Muscle of leg (tissue), 11 donors: ENCODE results near the gene ELP2. TPM values are rescaled to one million over a fixed set of nuclear protein-coding genes. Genes with fewer than 3 reads are reported as not detected.
"Not testable (repeated sequence)": the region's sequence is repeated elsewhere in the genome, so short reads cannot be mapped to it uniquely, and the experiment has no call there.

Experiments
- DNase-seq: peaks from one replicate; pipeline ENCODE4 v3.0.0; 2013
- H3K27ac ChIP-seq: one replicate; pipeline ENCODE4 v1.5.1; 2013; ENCODE audit warnings: mild to moderate bottlenecking, low read length, control low read depth
- H3K27me3 ChIP-seq: one replicate; pipeline ENCODE4 v1.6.1; 2013; ENCODE audit warnings: low read length; ENCODE audit not compliant: control insufficient read depth, insufficient read depth
- H3K36me3 ChIP-seq: one replicate; pipeline ENCODE4 v1.6.1; 2013; ENCODE audit warnings: low read length; ENCODE audit not compliant: control insufficient read depth, insufficient read depth
- H3K4me1 ChIP-seq: one replicate; pipeline ENCODE4 v1.6.1; 2013; ENCODE audit warnings: low read length; ENCODE audit not compliant: control insufficient read depth, insufficient read depth
- H3K4me3 ChIP-seq: one replicate; pipeline ENCODE4 v1.5.1; 2013; ENCODE audit warnings: low read length, control low read depth
- H3K9me3 ChIP-seq: replicated peaks from 2 replicates; pipeline ENCODE4 v1.6.1; 2013; ENCODE audit warnings: low read depth, low read length; ENCODE audit not compliant: control insufficient read depth
- WGBS: methylation state at CpG from one replicate; pipeline ENCODE4 v1.1.5; 2013; ENCODE audit warnings: missing lambda C conversion rate; ENCODE audit not compliant: insufficient coverage; 5-methylcytosine and 5-hydroxymethylcytosine counted together
- polyA plus RNA-seq, 8 donors: library from polyadenylated mRNA; unstranded; fragments of 120-200 nt; gene quantifications; one replicate each; pipeline versions ENCODE4 v1.2.1 to v1.2.3, GENCODE V29; 2013; ENCODE audit warnings: inconsistent platforms in 1 of 8, low replicate concordance in 1 of 8; ENCODE audit not compliant: insufficient read length in 8 of 8, insufficient read depth in 1 of 8
- total RNA-seq: library from RNA; stranded (reverse); fragments of 120-200 nt; gene quantifications from one replicate; pipeline ENCODE4 v1.2.4, GENCODE V29; 2013

ELP2 gene
- total and polyA plus RNA-seq, 9 donors = 52.9 to 82.2 (median 61.6) TPM

DNA sequence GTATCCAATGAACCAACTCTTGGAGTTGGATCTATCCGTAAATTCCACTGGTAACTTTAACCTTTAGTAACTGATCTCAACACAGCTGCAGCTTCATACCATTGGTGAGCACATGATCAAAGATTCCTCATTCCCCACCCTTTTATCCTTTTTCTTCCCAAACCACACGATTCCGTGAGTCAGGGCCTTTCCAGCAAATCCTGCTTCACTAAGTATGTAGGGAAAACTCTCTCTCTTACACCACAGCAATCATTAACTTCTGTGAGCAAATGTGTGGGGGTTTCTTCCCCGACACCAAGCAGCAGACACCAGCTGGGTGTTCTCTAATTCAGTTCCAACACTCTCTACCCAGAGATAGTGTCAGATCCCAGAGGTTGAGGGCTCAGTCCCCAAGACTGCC is 23.5 kb downstream of the ELP2 start:
- H3K9me3 ChIP-seq = no peaks in the 10 kb centered on the region
- 60% methylated on average over 1 of the region's 4 CpGs for WGBS
- no peak for DNase-seq
- no peak overlapping the region for H3K27ac ChIP-seq
- no peaks in the 10 kb centered on the region for H3K27me3 ChIP-seq
- H3K4me1 ChIP-seq = no peaks in the 10 kb centered on the region
- H3K36me3 ChIP-seq = peaks cover 61% of the 10 kb centered on the region
- no peak overlapping the region for H3K4me3 ChIP-seq

DNA sequence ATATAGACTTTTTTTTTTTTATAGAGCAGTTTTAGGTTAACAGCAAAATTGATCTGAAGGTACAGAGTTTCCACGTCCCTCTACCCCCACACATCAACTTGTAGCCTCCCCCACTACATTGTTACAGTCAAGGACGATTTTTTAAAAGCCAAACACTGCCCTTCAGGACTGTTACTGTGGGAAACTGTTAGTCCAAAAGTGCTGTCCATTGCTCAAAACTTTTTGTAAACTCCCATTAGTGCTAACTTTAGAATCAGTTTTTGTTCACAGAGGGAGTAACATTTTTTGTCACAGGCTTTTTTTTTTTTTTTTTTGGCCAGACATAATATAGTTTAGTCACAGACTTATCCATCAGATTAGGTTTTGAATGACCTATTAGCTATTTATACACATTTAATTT is 24.1 kb downstream of the ELP2 start:
- Histone ChIP-seq H3K4me1 (no peaks in the 10 kb centered on the region), H3K36me3 (peaks cover 61% of the 10 kb centered on the region), H3K9me3 (no peaks in the 10 kb centered on the region), H3K27ac (no peak overlapping the region), H3K4me3 (no peak overlapping the region), H3K27me3 (no peaks in the 10 kb centered on the region)
- WGBS = no CpG with 5 or more reads among the region's 2 CpGs
- DNase-seq = no peak

DNA sequence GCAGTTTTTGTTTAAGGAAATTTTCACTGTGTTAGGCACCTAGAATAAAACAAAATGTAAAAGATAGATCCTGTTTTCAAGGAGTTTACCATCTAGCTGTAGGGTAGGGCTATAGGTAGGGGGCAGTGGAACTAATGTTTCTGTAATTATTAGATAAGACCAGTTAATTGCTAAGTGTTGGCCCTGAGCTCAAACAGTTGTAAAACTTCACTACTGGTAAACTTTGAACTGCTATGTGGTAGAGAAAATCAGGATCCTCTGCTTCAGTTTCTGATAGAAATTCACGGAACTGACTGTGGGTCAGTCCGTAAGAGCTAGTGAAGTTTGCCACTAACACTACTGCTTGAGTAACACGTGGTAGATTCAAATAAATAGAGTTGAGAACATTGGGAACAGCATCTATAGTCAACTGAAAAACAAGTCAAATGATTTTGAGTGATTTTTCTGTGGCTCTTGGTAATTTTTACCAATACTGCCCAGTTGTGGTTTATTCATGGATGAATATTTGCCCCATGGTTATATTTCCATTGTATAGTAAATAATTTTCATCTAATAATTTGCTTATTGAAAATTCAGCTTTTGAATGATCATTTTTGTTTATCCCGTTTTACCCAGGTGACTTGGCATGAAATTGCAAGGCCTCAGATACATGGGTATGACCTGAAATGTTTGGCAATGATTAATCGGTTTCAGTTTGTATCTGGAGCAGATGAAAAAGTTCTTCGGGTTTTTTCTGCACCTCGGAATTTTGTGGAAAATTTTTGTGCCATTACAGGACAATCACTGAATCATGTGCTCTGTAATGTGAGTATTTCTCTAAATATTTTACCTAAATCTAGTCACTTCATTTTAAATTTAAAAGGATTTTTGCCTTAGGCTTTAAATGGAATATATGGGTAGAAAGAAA is 26.4 kb downstream of the ELP2 start:
- Histone ChIP-seq H3K27me3 (no peaks in the 10 kb centered on the region), H3K4me1 (no peaks in the 10 kb centered on the region), H3K4me3 (no peak overlapping the region), H3K9me3 (no peaks in the 10 kb centered on the region), H3K36me3 (peaks cover 54% of the 10 kb centered on the region), H3K27ac (no peak overlapping the region)
- DNase-seq = no peak
- WGBS = 100% methylated on average over 4 of the region's 7 CpGs

DNA sequence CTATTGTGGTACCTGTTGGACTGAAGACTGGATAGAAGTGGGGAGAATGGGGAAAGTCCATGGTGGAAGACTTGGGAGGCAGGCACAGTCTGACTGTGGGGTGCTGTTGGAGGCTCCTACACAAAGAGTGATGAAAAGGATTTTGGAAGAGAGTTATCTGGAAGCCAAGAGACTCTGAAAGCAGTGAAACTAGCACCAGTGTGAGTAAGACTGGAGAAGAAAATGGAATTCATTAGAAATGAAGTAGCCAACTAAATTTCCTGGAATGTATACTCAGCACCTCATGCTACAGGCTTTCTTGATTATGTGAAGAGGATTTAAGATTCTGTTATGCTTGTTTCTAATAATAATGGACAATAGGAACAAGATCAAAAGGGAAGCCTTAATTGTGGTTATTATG is 27.7 kb downstream of the ELP2 start:
- H3K9me3 ChIP-seq = no peaks in the 10 kb centered on the region
- H3K27ac ChIP-seq = no peak overlapping the region
- no peak overlapping the region for H3K4me3 ChIP-seq
- no peak for DNase-seq
- no peaks in the 10 kb centered on the region for H3K27me3 ChIP-seq
- peaks cover 46% of the 10 kb centered on the region for H3K36me3 ChIP-seq
- H3K4me1 ChIP-seq = no peaks in the 10 kb centered on the region

DNA sequence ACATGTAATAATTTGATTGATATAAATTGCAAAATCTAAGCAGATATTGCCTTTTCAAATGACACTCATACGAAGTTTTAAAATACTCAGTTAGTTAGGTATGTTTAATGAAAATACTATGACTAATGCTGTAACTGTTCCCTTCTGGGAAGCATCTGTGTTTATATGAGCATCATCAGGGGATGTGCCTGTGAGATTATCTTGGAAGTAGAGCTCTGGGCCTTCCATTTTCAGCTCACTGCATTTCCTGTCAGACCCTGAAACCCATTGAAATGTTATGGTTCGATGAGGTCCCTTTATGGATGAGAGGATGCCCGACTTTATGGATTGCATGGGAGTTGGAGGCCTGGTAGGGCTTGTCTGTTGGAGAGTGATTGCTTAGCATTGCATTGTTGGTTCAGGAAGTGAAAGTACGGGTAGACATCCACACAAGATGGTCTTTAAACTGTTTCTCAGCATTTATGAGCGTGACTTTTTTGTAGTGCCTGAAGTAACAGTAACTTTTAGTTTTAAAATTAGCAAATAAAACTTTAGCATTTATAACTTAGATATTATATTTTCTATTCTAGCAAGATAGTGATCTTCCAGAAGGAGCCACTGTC is 28.7 kb downstream of the ELP2 start:
- 60% methylated on average over 1 of the region's 5 CpGs for WGBS
- H3K4me1 ChIP-seq = no peaks in the 10 kb centered on the region
- H3K27ac ChIP-seq = no peak overlapping the region
- no peaks in the 10 kb centered on the region for H3K9me3 ChIP-seq
- no peaks in the 10 kb centered on the region for H3K27me3 ChIP-seq
- peak; percentile 19 for DNase-seq
- H3K36me3 ChIP-seq = peaks cover 39% of the 10 kb centered on the region
- no peak overlapping the region for H3K4me3 ChIP-seq

DNA sequence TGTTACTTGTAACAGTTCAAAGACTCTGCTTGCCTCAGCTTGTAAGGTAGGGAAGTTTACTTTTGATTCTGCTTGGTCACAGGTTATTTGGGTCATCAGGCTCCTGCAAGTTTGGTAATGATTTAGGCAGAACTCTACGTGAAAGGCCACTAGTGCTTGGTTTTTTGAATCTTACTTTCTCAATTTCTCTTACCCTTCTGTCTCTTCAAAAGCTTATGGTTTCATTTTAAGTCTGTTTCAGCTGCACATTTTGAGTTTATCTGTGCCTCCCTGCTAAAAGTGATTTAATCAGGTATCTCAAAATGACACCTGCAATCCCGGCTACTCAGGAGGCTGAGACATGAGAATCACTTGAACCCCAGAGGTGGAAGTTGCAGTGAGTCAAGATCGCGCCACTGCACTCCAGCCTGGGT is 31.3 kb downstream of the ELP2 start:
- H3K27me3 ChIP-seq = no peaks in the 10 kb centered on the region
- no peaks in the 10 kb centered on the region for H3K9me3 ChIP-seq
- no peak overlapping the region for H3K27ac ChIP-seq
- no peaks in the 10 kb centered on the region for H3K4me1 ChIP-seq
- H3K36me3 ChIP-seq = peaks cover 37% of the 10 kb centered on the region
- no peak overlapping the region for H3K4me3 ChIP-seq
- no peak for DNase-seq
- WGBS = 90% methylated on average over 2 of the region's 4 CpGs

DNA sequence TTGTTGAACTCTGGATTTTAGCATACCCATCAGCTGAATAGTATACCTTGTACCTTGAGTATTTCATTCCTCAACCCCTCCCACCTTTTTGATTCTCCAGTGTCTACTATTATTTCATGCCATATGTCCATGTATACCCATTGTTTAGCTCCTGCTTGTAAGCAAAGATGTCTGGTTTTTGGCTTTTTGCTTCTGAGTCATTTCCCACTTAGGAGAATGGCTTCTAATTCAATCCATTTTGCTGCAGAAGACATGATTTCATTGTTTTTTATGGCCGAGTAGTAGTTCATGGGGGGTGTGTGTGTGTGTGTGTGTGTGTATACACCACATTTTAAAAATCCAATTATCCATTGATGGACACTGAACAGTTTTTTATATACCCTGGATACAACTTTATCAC is 33.3 kb downstream of the ELP2 start:
- Histone ChIP-seq H3K27ac (no peak overlapping the region), H3K4me3 (no peak overlapping the region), H3K36me3 (peaks cover 38% of the 10 kb centered on the region), H3K4me1 (no peaks in the 10 kb centered on the region), H3K9me3 (no peaks in the 10 kb centered on the region), H3K27me3 (no peaks in the 10 kb centered on the region)
- WGBS = no CpG with 5 or more reads among the region's 1 CpG
- no peak for DNase-seq

DNA sequence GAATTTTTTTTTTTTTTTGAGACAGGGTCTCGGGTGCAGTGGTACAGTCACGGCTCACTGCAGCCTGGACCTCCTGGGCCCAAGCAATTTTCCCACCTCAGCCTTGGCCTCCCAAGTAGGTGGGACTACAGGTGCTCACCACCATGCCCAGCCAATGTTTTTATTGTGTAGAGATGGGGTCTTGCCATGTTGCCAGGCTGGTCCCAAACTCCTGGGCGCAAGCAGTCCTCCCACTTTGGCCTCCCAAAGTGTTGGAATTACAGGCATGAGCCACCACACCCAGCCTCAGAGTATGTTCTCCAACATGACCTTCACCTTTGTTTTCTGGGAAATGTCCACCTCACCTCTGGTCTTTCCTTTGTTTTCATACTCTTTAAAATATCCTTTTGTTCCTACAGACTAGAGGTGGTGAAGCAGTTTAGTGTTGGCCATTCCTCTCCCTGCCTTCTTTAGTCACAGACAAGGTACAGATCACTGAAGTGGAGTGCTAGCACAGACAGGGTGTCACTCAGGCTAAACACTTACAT is 38.1 kb downstream of the ELP2 start:
- DNase-seq = no peak
- H3K4me1 ChIP-seq = no peaks in the 10 kb centered on the region
- no peak overlapping the region for H3K4me3 ChIP-seq
- H3K27me3 ChIP-seq = no peaks in the 10 kb centered on the region
- H3K9me3 ChIP-seq = no peaks in the 10 kb centered on the region
- H3K36me3 ChIP-seq = peaks cover 47% of the 10 kb centered on the region
- H3K27ac ChIP-seq = no peak overlapping the region
- WGBS = 100% methylated on average over 1 of the region's 3 CpGs

DNA sequence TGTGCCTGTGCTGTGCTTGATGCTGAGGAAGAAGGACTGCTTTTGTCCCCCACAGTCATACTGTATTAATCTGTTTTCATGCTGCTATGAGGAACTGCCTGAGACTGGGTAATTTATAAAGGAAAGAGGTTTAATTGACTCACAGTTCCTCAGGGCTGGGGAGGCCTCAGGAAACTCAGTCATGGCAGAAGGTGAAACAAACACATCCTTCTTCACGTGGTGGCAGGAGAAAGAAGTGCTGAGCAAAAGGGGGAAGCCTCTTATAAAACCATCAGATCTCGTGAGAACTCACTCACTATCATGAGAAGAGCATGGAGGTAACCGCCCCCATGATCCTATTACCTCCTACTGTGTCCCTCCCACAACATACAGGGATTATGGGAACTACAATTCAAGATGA is 38.6 kb downstream of the ELP2 start:
- peaks cover 47% of the 10 kb centered on the region for H3K36me3 ChIP-seq
- H3K27me3 ChIP-seq, DNase-seq, H3K4me1 ChIP-seq, H3K4me3 ChIP-seq, H3K27ac ChIP-seq, H3K9me3 ChIP-seq: not testable (repeated sequence)
- WGBS = no CpG with 5 or more reads among the region's 3 CpGs

DNA sequence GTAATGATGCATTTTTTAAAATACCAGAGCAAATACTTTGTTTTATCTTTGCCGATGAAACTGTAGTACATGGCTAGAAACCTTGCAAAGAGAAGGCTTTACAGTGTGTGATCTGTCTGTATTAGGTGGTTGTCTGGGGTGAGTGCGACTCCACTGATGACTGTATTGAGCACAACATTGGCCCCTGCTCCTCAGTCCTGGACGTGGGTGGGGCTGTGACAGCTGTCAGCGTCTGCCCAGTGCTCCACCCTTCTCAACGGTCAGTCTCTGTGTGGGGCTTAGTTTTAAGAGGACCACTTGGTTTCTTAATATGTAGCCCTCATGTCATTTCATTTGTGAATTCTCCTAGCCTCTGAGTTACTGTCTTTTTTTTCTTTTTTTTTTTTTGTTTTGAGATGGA is 40.2 kb downstream of the ELP2 start:
- DNase-seq = no peak
- Histone ChIP-seq H3K27ac (no peak overlapping the region), H3K9me3 (no peaks in the 10 kb centered on the region), H3K4me1 (no peaks in the 10 kb centered on the region), H3K27me3 (no peaks in the 10 kb centered on the region), H3K4me3 (no peak overlapping the region), H3K36me3 (peaks cover 52% of the 10 kb centered on the region)
- no CpG with 5 or more reads among the region's 5 CpGs for WGBS
